DMS 273 treated with DMSO at 0.1 percent for 48 hours (cell line): ENCODE data around the gene UFC1.

Experiments
- DNase-seq: peaks from one replicate; lab custom pipeline; 2025; lab: John Stamatoyannopoulos, UW

The UFC1 gene

DNA sequence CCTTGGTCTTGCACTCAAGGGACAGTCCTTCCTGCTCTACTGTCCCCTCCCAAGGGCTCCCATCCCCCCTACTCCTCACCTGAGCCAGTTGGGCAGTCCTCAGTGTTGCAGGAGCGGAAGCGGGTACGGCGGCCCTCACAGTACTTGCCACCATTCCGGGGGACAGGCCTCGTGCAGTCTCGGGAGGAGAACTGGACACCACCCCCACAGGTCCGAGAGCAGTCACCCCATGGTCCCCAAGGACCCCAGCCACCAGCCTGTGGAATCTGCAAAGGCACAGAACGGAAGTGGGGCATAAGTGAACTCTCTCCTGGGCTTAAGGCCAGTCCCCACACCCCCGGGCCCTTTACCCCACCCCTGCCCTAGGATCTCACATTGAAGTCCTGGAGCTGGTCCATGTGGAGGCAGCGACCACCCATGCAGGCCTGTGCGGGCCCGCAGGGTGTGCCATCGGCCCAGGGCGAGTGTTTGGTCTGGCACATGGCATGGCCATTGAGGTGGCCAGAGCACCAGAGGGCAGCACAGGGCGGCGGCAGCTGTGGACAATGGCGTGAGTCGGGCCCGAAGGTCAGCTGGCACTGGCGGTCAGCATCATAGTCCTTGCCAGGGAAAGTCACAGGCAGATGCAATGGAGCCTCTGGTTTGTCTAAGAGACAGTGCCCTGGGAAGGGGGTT is 39.9 kb downstream of the UFC1 start:
- no peak for DNase-seq

- no peak for DNase-seq
These were observed 41.4 kb downstream of the UFC1 start for GRCh38 chr1:161195171-161195570.

DNA sequence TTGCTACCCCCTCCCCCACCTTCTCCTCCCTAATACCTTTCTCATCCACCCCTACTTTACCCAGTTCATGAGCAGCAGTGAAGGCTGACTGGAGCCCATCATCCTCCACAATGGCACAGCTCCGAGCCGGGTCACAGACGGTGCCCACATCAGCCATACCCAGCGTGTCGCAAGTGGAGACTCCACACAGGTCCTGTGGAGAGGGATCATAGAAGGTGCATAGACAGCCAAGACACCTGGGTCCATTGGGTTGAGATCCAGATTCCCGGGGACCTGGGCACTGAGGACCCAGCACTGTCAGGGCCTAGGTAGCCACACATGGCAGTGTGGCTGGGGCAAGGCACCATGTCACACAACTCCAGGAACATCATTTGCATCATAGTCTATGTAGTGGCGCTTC is 42.3 kb downstream of the UFC1 start:
- DNase-seq: no peak

DNA sequence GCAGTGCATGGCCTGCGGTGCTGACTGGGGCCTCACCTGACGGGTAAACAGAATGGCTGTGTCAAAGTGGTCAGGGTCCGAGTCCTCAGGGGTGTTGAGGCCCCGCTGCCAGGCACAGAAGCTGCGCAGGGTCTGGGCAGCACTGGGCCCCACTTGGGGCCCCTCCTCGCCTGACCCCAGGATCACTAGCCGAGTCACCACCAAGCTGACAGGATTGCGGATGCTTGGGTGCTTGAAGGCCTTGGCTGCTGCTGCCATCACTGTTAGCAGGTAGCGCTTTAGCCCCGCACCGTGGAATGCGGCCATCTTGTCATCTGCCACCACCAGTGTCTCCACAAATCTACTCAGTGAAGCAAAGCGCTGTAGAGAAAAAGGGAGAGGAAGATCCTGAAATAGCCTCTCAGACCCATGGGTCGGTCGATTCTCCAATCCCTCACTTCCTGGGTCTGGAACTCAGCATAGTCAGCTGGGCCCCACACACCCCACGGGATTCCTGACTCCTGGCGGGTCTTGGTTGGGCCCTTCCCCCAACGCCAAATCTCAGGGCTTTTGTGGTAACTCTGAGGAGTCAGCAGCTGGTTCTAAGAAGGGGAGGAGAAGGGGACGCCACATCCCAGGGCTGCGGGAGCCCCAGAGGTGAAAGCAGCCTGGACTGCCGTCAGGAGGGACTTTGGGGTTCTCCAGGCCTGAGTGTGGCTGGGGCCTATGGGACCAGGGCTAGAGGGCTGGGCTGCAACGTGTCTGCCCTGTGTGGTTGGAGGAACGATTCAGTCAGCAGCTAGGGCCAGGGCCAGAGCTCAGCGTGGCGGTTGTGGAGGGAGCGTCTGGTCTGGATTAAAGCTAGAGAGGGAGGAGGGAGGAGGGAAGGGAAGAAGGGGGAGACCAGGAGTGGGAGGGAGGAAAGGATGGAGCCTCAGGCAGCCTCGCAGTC is 43.0 kb downstream of the UFC1 start:
- no peak for DNase-seq

DNA sequence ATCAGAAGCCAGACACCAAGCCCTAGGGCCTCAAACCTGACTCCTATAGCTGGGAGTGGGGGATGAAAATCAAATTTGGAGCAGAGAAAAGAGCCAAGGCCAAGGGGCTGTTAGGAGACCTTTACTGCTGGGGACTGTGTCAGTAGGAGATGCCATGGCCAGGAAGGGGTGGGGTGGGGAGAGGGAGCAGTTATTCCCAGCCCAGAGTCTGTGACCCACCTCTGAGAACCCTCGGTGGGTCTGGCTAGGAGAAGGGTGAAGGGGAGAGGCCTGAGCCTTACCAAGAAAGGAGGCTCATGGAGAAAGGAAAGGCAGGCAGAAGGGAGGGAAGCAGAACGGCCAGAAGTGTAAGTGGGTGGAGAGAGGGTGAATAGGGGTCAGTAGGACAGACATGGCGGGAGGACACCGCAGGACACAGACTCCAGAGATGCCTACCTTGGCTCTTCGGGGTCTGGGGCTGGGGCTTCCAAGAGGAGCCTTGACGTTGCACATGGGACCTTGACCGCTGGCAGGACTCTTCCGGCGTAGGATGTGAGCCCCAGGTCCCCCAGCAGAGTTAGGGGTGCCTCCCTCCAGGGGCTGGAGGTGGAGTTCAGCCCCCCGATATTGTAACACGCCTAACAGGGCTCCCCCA is 43.9 kb downstream of the UFC1 start:
- DNase-seq: no peak

DNA sequence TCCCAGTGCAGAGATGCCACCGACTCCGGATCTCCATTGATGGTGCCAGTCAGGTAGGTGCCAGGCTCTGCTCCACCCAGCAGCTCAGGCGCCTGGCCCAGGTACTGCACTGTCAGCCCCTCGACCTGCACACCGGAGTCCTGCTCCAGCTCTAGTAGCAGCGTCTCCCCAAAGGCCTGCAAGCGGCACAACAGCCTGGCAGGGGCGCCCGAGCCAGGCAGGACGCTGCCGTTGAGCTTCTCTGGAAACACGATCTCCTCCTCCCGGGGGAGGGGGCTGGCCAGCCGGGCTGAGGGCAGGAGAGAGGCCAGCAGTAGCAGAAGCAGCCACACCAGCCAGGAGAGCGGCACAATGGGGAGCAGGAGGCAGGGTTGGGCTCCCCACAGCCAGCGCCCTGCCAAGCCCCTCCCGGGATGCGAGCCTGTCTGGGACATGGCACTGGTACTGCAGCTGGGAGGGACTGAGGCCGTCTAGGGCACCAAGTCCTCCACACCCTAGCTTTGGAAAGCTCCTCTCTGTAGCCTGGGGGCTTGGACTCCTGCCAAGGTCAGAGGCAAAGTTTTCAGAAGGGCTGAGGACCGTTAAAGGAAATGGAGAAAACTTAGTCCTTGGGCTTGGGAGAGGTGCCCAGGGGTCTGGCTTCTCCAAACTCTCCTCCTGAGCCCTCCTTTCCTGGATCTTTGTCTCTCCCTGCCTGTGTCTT is 44.6 kb downstream of the UFC1 start:
- DNase-seq: peak; percentile 48

DNA sequence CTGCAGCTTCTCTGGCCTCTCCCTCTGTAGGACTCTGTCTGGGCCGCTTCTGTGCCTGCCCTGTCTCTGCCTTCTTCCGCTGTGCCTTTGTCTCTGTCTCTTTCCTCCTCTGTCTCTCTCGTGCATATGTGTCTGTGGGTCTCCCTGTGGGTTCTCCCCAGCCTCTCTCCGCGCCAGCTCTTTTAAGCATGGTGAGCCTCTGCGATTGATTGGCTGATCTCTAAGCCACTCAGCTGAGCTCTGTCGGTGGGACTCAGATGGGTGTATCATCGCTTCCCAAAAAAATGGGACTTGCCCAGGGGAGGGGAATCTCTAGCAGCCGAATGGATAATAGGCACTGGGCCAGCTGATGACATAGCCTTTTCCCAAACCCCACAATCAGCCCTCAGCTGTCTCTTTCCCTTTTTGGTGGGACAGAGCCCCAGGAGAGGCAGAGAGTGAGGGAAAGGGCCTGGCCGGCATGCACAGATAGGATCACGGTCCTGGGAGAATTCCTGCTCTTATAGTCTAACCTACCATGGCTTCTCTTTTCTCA is 45.2 kb downstream of the UFC1 start, which contains the start of gene ADAMTS4:
ADAMTS4 (minus strand) TSS at position 158 of the 535 bp plus-strand sequence. CDS start 427 bp downstream, outside the sequence.
- peak; percentile 19 for DNase-seq

DNA sequence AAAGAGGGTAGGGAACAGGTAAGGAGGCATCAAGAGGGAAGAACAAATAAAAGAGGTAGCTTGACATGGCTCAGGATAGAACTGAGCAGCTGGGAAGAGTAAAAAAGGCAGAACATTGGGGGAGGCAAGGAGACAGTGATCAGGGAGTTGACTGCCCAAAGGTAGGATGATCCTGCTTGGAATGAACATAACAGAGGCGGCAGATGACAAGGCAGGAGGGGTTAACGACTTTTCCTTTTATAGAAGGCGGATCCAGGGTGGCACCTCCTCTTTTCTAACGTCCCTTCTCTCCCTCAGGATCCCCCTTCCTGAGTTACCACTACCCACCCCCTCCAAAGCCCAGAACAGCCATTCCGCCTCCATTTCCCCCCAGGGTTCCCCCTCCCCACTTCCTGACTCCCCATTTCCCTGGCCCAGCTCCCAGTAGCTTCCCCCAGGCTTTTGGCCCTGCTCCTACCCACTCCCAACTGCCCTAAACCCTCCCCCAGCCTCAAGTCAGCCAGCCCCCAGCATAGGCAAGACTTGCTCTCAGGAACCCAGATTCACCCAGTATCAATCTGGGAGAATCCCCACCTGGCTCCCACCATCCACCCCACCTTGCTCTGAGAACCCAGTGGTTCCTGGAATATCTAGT is 45.8 kb downstream of the UFC1 start:
- DNase-seq: no peak

DNA sequence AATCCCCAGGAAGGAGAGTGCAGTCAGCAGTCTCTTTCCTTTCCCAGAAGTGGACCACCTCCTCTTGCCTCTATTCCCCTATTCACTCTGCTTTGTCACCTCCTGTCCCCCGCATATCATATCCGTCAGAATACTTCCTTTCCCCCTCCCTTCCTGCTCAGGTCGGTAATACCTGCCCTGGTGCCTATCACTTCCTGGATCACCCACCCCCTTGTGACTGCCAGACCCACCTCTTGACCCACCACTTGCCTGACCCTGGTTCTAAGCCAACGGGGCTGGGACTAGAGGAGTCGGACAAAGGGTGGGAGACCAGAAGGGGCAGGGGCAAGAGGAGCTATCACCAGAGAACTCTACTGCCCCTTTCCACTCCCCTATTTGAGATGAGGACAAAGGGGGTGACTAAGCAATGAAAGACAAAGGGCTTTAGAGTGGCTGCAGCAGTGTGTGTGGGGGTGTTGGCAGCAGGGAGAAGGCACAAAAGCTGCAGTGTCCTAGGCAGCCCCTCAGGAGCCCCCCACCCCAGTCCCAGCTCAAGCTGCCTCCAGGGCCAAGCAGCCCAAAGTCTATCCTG is 46.7 kb downstream of the UFC1 start:
- DNase-seq: no peak

DNA sequence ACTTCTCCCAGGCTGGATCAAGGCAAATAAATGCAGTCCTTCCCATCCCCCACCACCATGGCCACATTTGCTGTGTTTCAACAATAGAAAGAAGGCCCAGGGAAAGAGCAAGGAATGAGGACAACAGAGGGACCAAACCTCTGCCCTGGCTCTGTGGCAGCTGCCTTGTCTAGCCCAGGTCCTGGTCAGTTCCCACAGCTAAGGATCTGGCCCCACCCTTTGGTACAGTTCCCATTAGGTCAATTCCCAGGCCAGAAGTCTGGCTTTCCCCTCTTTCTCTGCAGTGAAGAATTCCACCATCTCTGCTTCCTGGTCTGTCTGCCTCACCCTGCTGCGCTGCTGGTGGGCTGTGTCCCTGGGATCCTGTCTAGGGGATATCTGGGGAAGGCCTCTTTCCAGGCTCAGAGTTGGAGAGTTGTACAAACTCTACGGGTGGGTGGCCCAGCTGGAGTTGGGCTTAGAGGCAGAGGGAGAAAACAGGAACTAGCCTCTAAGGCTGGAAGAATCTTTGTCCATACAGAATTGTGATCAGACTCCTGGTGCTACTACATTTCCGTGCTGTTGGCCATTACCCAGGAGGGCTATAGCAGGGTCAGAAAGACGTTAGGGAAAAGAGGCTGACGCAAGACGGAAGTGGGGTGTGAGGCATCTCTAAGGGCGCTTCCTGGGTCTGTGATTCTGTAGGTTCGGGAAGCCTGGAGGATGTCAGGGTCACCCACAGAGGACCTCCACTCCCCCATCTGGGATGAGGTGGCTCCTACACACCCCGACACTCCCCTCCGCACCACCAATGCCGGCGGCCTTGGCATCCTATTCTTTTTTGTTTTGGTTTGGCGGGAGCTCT is 47.4 kb downstream of the UFC1 start:
- no peak for DNase-seq

DNA sequence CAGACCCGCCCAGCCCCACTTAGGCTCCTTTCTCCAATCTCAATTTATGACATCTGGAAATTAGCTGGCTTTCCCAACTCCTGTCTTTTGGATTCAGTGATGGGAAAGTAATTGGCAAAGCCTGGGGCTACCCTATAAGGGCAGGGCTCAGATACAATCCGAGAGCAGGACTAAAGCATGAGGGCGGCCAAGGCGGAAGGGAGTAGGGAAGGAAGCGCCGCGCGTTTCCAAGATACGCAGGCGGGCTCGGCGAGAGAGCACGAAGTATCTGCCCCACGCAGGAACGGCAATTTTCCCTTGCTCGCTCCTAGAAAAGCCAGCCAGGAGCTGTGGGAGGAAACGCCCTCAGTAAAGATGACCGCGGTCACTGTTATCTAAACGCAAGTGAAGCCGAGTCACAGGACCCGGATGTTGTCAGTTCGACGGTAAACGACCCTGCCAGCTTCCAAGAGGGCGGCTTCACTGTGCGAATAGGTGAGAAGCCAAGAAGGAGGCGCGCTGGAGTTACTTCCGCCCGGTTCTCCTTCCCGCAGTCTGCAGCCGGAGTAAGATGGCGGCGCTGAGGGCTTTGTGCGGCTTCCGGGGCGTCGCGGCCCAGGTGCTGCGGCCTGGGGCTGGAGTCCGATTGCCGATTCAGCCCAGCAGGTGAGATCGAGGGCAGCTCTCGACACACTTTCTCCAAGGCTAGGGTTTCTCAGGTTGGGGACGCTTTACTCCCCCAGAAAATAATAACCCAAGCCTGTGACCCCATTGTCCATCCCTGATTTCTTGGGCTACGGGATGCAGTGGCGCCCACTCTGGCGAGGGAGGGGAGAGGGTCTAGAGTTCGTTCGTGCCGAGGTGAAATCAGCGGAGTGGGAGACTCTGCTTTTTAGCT is 48.3 kb downstream of the UFC1 start, which contains the start of gene NDUFS2:
NDUFS2 (plus strand) TSS at position 532 of the 877 bp plus-strand sequence; CDS start at position 551, 19 bp downstream.
- peak; percentile 98 for DNase-seq

- no peak for DNase-seq
These were observed 52.8 kb downstream of the UFC1 start for GRCh38 chr1:161206411-161207140.

GRCh38 chr1:161207173-161207572 is 53.4 kb downstream of the UFC1 start:
- DNase-seq: no peak
